CD14-positive monocyte (primary cell): ENCODE results near the gene CHI3L1. TPM values are rescaled to one million over a fixed set of nuclear protein-coding genes. Genes with fewer than 3 reads are reported as not detected.

Source experiments
- DNase-seq, 3 donors: peaks; one replicate each; pipeline ENCODE4 v3.0.0-alpha.2; 2011 to 2022
- H2AFZ ChIP-seq: 2 replicates; pipeline ENCODE4 v1.6.0; 2012; ENCODE audit warnings: mild to moderate bottlenecking, low read depth, low read length, inconsistent platforms; ENCODE audit not compliant: insufficient read depth, poor library complexity, severe bottlenecking
- H3K27ac ChIP-seq, 2 donors: 1 replicate in 1 of 2; 2 replicates in 1 of 2; pipeline ENCODE4 v1.5.1; 2012 to 2013; ENCODE audit warnings: low read length in 2 of 2, control low read depth in 1 of 2, inconsistent platforms in 1 of 2, low read depth in 1 of 2, mild to moderate bottlenecking in 1 of 2
- H3K27me3 ChIP-seq, 2 donors: one replicate each; pipeline versions ENCODE4 v1.6.0 to v1.6.1; 2011 to 2013; ENCODE audit warnings: low read length in 2 of 2; ENCODE audit not compliant: control insufficient read depth in 2 of 2, insufficient read depth in 2 of 2
- H3K36me3 ChIP-seq, 2 donors: replicated peaks in 1 of 2; 1 replicate in 1 of 2; 2 replicates in 1 of 2; pipeline versions ENCODE4 v1.5.1 to v1.6.1; 2012 to 2013; ENCODE audit warnings: low read length in 2 of 2, control low read depth in 1 of 2, inconsistent platforms in 1 of 2, mild to moderate bottlenecking in 1 of 2; ENCODE audit not compliant: insufficient read depth in 2 of 2, control insufficient read depth in 1 of 2
- H3K4me1 ChIP-seq, 2 donors: 1 replicate in 1 of 2; 2 replicates in 1 of 2; pipeline versions ENCODE4 v1.5.1 to v1.6.1; 2012 to 2013; ENCODE audit warnings: low read length in 2 of 2, control low read depth in 1 of 2, inconsistent platforms in 1 of 2, mild to moderate bottlenecking in 1 of 2, moderate library complexity in 1 of 2; ENCODE audit not compliant: insufficient read depth in 2 of 2, control insufficient read depth in 1 of 2
- H3K4me2 ChIP-seq: replicated peaks from 2 replicates; pipeline ENCODE3; 2012; ENCODE audit warnings: low read length, moderate library complexity, mild to moderate bottlenecking; ENCODE audit not compliant: poor library complexity, severe bottlenecking; ENCODE audit errors: extremely low read depth
- H3K4me3 ChIP-seq, 3 experiments: fragments of 200-600 bp in 1 of 3; sonication (generic) in 1 of 3; replicated peaks in 1 of 3; 1 replicate in 2 of 3; 2 replicates in 1 of 3; pipeline ENCODE4 v1.5.1; 2011 to 2013; ENCODE audit warnings: low read length in 3 of 3, mild to moderate bottlenecking in 3 of 3, control low read depth in 2 of 3, low read depth in 2 of 3, inconsistent platforms in 1 of 3, moderate library complexity in 1 of 3
- H3K79me2 ChIP-seq: 2 replicates; pipeline ENCODE4 v1.6.0; 2012; ENCODE audit warnings: mild to moderate bottlenecking, control low read depth, inconsistent platforms, low read length, moderate library complexity; ENCODE audit not compliant: insufficient read depth
- H3K9ac ChIP-seq: 2 replicates; pipeline ENCODE4 v1.6.0; 2017; ENCODE audit warnings: low read length, mild to moderate bottlenecking; ENCODE audit not compliant: insufficient read depth, poor library complexity, severe bottlenecking
- H3K9me3 ChIP-seq, 2 donors: replicated peaks in 1 of 2; 1 replicate in 1 of 2; 2 replicates in 1 of 2; pipeline versions ENCODE4 v1.5.1 to v1.6.1; 2012 to 2013; ENCODE audit warnings: low read length in 2 of 2, control low read depth in 1 of 2; ENCODE audit not compliant: control insufficient read depth in 1 of 2, insufficient read depth in 1 of 2
- H4K20me1 ChIP-seq: 2 replicates; pipeline ENCODE4 v1.6.0; 2012; ENCODE audit warnings: mild to moderate bottlenecking, low read length, control low read depth, moderate library complexity; ENCODE audit not compliant: insufficient read depth
- H3K27ac Mint-ChIP-seq, 7 donors: one replicate each; pipeline ENCODE4 v1.8.0; 2020; ENCODE audit warnings: mild to moderate bottlenecking in 7 of 7, mixed read lengths in 7 of 7, moderate library complexity in 6 of 7, inconsistent platforms in 2 of 7
- H3K27me3 Mint-ChIP-seq, 3 donors: one replicate each; pipeline ENCODE4 v1.8.0; 2021 to 2022; ENCODE audit warnings: low read depth in 3 of 3, mild to moderate bottlenecking in 3 of 3, mixed read lengths in 3 of 3, moderate library complexity in 3 of 3, inconsistent platforms in 1 of 3
- H3K36me3 Mint-ChIP-seq, 2 donors: one replicate each; pipeline ENCODE4 v1.8.0; 2020; ENCODE audit warnings: mixed read lengths in 2 of 2, inconsistent platforms in 1 of 2, mild to moderate bottlenecking in 1 of 2
- H3K4me1 Mint-ChIP-seq: one replicate; pipeline ENCODE4 v1.8.0; 2020; ENCODE audit warnings: mild to moderate bottlenecking, mixed read lengths
- H3K4me3 Mint-ChIP-seq, 2 donors: one replicate each; pipeline ENCODE4 v1.8.0; 2020; ENCODE audit warnings: mild to moderate bottlenecking in 2 of 2, mixed read lengths in 2 of 2, moderate library complexity in 1 of 2
- H3K9me3 Mint-ChIP-seq, 7 donors: one replicate each; pipeline ENCODE4 v1.8.0; 2020 to 2022; ENCODE audit warnings: mixed read lengths in 7 of 7, mild to moderate bottlenecking in 6 of 7, moderate library complexity in 6 of 7, inconsistent platforms in 2 of 7
- CTCF ChIP-seq: fragments of 200-600 bp; IDR thresholded peaks from one replicate; pipeline ENCODE4 v1.8.0; 2022; ENCODE audit warnings: antibody characterized with exemption, mild to moderate bottlenecking
- WGBS: methylation state at CpG from one replicate; pipeline ENCODE4 v1.1.5; 2013; ENCODE audit warnings: missing lambda C conversion rate; ENCODE audit not compliant: insufficient coverage; 5-methylcytosine and 5-hydroxymethylcytosine counted together
- intact Hi-C, 2 donors: fragments of 100-400 bp; cut with micrococcal nuclease; formaldehyde crosslinking; loops; one replicate each; pipeline versions ENCODE4 v1.15.0 to v1.15.1; 2023
- polyA plus RNA-seq, 3 donors: library from polyadenylated mRNA; depleted of rRNA in 1 of 3; unstranded in 2 of 3; stranded (reverse) in 1 of 3; fragments of 300-500 nt in 2 of 3; fragments of >200 nt in 1 of 3; fragmentation: Illumina TruSeq in 2 of 3; gene quantifications; 1 replicate in 2 of 3; 2 replicates in 1 of 3; pipeline ENCODE4 v1.2.3, GENCODE V29; 2012 to 2021

The CHI3L1 gene
- polyA plus RNA-seq, 3 donors, result 0.37 to 0.44 (median 0.43) TPM

GRCh38 chr1:203161175-203161574 lies 25.3 kb downstream of the CHI3L1 start:
- Histone ChIP-seq H3K27me3 (peaks cover 0 to 13% of the 10 kb centered on the region in 2 donors), H3K9me3 (no peaks in the 10 kb centered on the region), H3K4me2 (no peak overlapping the region), H3K9ac (no peak overlapping the region), H3K27ac (no peak overlapping the region), H3K36me3 (no peaks in the 10 kb centered on the region), H4K20me1 (no peaks in the 10 kb centered on the region), H3K4me3 (no peak overlapping the region), H3K79me2 (no peaks in the 10 kb centered on the region), H3K4me1 (peaks cover 13 to 21% of the 10 kb centered on the region in 2 donors), H2AFZ (no peak overlapping the region)
- no peak for DNase-seq
- no peak for TF ChIP-seq CTCF
- intact Hi-C loops, result no loop called here
- 100% methylated on average over 2 of the region's 6 CpGs for WGBS
- peaks cover 20 to 39% (median 38%) of the 10 kb centered on the region in 3 donors for H3K27me3 Mint-ChIP-seq
- peaks cover 30% of the 10 kb centered on the region for H3K4me1 Mint-ChIP-seq
- peaks cover 0 to 4% of the 10 kb centered on the region in 2 donors for H3K36me3 Mint-ChIP-seq
- H3K27ac Mint-ChIP-seq, result no peak overlapping the region
- H3K9me3 Mint-ChIP-seq, result peaks cover 3 to 10% (median 5%) of the 10 kb centered on the region in 7 donors
- H3K4me3 Mint-ChIP-seq, result peak overlapping the region in 1 of 2 donors; percentile 66

- Histone ChIP-seq H3K4me3 (no peak overlapping the region), H3K4me1 (peaks cover 13 to 21% of the 10 kb centered on the region in 2 donors), H3K9me3 (no peaks in the 10 kb centered on the region), H2AFZ (no peak overlapping the region), H3K79me2 (no peaks in the 10 kb centered on the region), H3K36me3 (no peaks in the 10 kb centered on the region), H4K20me1 (no peaks in the 10 kb centered on the region), H3K27ac (no peak overlapping the region), H3K9ac (no peak overlapping the region), H3K4me2 (no peak overlapping the region), H3K27me3 (peaks cover 0 to 13% of the 10 kb centered on the region in 2 donors)
- WGBS, result 100% methylated on average over 1 of the region's 1 CpG
- Mint-ChIP-seq H3K9me3 (peaks cover 3 to 10% (median 5%) of the 10 kb centered on the region in 7 donors), H3K4me3 (no peak overlapping the region), H3K27ac (no peak overlapping the region), H3K27me3 (peaks cover 15 to 49% (median 40%) of the 10 kb centered on the region in 3 donors), H3K4me1 (peaks cover 30% of the 10 kb centered on the region), H3K36me3 (peaks cover 0 to 4% of the 10 kb centered on the region in 2 donors)
- DNase-seq, result no peak
- intact Hi-C loops, result no loop called here
- TF ChIP-seq CTCF, result no peak
Measured at GRCh38 chr1:203159844-203160243, 26.7 kb downstream of the CHI3L1 start.
